Epithelial cell of esophagus (primary cell): Measurements from ENCODE around the gene F8.
"Not testable (repeated sequence)": the region's sequence is repeated elsewhere in the genome, so short reads cannot be mapped to it uniquely, and the experiment has no call there.

Experiments used
- DNase-seq: peaks from one replicate; pipeline ENCODE4 v3.0.0; 2010; ENCODE audit warnings: low read depth
- H3K4me3 ChIP-seq: 2 replicates; pipeline ENCODE4 v1.5.1; 2011; ENCODE audit warnings: mild to moderate bottlenecking, low read length, control low read depth
- TF ChIP-seq, protein P1 (sequence below): IDR thresholded peaks from 2 replicates; pipeline ENCODE4 v1.5.1; 2011; ENCODE audit warnings: low read depth, mild to moderate bottlenecking, low read length, control low read depth, inconsistent platforms; ENCODE audit not compliant: insufficient read depth; ENCODE audit errors: missing control alignments

Gene F8

DNA sequence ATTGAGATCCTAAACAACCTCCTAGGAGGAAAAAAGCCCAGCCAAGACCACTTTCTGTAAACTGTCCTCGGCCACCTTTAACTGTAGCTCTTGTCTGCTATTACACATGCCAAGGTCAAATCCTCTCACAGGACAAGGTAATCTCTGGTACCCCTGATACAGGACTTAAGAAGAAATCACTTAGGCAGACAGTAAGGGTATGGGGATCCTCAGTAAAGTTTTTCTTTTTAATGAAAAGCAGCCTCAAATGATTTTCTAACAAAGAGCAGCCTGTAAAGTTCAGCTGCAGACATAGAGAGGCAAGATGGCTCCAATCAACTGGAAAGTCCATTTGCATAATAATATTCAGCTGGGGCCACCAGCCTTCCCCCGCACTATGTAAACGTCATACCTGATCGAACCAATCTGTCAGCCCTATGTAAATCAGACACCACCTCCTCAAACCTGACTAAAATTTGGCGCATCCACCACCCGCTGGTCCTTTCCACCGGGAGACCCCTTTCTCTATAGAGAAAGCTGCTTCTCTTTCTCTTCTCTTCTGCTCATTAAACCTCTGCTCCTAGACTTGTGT is 202.7 kb downstream of the F8 start:
- no peak overlapping the region for H3K4me3 ChIP-seq
- TF ChIP-seq, protein P1, sequence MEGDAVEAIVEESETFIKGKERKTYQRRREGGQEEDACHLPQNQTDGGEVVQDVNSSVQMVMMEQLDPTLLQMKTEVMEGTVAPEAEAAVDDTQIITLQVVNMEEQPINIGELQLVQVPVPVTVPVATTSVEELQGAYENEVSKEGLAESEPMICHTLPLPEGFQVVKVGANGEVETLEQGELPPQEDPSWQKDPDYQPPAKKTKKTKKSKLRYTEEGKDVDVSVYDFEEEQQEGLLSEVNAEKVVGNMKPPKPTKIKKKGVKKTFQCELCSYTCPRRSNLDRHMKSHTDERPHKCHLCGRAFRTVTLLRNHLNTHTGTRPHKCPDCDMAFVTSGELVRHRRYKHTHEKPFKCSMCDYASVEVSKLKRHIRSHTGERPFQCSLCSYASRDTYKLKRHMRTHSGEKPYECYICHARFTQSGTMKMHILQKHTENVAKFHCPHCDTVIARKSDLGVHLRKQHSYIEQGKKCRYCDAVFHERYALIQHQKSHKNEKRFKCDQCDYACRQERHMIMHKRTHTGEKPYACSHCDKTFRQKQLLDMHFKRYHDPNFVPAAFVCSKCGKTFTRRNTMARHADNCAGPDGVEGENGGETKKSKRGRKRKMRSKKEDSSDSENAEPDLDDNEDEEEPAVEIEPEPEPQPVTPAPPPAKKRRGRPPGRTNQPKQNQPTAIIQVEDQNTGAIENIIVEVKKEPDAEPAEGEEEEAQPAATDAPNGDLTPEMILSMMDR, result no peak
- DNase-seq, result no peak

DNA sequence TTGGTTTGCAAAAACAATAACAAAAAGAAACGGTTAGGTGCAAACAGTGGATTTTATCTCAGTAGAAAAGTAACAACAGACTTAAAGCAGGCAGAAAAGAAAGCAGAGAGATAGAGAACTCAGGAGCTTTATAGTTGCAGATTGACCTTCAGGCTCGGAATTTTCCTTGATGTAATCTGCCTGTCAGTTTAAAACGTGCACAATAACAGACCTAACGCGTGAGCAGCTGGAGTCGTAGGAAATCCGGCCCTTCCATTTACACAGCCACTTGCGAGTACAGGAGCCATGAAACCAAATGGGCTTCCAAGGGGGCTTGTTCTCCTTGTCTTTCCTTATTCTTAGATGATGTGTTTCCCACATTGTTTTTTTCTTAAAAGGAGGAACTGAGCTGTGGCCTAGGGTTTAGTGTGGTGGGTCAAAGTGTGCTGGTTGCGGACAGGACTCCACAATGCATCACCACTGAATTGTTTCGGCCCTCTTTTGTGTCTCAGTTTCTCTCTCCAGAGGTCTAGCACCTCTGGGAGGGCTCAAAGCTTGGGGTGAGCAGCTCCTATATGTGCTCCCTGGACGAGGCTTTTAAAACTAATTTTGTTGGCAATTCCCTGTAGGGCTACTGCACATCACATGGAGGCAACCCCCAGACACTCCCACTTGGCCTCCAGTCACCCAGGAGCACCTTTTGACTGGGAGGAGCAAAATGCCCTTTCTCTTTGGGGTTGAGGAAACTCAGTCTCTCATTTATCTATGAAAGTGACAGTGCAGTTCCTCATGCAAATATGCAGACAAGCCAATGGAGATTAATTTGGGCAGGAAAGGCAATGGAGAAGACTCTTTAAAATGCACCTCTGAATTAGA is 203.4 kb downstream of the F8 start:
- H3K4me3 ChIP-seq, result no peak overlapping the region
- TF ChIP-seq, protein P1, result no peak
- DNase-seq, result no peak

DNA sequence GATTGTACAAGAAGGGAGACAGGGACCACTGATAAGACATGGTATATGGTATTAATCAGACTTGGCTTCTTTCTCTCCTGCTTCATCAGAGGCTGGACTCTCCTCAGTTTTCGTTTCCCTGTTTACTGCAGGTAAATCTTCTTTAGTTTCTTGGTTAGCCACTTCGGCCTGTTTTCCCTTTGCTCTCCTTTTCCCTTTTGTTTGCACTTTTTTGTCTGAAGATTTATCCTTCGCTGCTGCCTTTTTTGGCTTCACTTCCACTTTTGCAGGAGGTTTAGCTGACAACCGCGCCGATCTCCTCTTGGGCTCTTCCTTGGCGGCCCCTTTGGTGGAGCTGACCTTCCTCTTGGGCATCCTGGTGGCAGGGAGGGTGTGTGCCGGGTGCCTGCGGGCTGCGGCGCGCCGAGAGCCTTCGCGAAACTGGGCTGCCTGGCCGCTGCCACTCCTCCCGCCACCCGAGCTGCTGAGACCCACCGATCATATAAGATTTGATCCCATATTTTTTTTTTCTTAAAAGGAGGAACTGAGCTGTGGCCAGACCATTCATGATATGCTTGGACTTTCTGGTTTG is 205.4 kb downstream of the F8 start:
- not testable (repeated sequence) for DNase-seq, H3K4me3 ChIP-seq

DNA sequence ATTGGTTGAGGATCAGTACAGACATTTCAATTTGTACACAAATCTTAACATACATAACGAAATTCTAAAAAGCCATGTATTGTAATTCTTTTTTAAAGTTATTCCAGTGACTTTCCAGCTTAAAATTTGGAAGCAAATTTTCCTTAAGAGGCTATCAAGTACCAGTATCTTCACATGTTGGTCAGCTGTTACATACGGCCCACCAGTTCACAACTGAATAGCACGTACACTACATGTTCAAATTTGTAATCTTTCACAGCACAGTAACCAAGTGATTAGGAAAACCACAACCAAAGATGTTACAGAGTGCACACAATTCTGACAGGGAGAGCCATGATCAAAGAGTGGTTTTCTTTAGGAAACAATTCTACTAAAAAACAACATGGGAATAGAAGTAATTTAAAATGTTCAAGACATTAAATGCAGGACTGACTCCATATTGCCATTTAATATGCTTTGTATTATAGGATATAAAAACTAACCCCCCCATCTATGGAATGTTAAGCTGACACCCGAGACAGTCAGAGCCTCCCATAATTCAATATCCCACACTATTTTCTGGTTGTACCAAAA is 206.1 kb downstream of the F8 start:
- DNase-seq, H3K4me3 ChIP-seq: not testable (repeated sequence)

DNA sequence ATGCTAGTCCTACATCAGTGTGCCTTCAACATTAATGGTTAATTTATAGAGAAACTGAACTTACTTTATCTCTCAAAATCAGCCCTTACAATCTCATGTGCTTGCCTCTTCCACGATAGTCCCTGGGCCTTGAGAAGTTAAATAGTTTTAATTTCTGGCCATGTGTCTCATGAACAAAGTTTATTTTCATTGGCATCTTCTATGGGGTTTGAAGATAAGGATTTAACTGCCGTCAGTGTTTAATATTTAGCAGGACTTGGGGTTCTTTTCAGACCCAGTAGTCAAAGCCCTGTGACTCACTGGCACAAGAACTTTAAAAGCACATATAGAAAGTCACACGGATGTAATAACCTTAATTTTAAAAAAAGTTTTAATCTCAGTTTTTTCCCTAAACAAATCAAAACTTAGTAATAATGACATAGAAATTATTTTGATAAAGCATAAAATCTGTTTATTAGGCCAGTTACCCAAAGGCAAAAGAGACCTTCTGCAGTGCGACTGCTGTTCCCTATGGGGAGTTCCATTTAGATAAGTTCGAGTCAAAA is 207.2 kb downstream of the F8 start:
- H3K4me3 ChIP-seq, result no peak overlapping the region
- DNase-seq, result no peak
- TF ChIP-seq, protein P1, result no peak

DNA sequence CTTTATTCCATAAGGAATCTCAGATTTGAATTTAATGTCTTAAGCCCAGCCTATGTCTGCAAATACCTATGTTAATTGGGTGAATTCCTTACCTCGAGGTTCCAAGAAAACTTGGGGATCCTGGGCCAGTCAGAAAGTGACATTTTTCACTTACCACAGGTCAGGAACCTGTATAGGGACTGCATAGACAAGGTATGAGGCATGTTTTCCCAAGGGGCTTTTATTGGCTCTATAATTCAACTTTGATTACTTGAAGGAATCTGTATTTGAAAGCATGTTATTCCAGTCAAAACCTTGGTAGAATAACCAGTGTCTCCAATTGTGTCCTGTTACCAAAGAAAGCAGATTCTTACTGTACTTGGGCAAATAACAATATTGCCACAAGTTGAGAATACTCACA is 208.7 kb downstream of the F8 start:
- TF ChIP-seq, protein P1, result no peak
- DNase-seq, result no peak
- H3K4me3 ChIP-seq, result no peak overlapping the region

DNA sequence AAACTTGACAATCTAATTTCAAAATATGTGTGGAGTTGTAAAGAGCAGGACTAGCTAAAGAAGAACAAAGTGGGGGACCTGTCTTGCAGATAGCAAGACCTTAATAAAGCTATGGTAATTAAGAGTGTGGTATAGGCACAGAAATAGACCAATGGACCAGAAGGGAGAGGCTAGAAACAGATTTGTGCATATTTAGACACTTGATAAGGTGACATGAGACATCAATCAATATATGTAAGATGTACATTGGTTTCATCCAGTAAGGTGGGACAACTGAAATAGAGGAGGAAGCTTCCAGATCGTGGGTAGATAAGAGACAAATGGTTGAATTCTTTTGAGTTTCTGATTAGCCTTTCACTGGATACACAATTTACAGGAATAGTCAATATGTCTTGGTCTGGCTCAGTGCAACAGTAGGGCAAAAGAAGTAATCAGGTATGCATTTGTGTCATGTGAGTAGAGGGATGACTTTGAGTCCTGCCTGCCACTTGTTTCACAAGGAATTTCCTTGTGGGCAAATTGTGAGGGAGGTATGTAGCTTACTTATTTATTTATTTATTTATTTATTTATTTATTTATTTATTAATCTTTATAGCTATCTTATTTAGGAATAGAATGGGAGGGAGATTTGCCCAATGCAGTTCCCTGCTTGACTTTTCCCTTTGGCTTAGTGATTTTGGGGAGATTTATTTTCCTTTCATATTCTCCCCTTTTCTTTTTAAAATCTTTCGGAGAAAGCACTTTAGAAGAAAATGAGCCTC is 210.0 kb downstream of the F8 start:
- DNase-seq, result no peak
- TF ChIP-seq, protein P1, result no peak
- no peak overlapping the region for H3K4me3 ChIP-seq
